H9 (cell line): ENCODE results near the gene LDLRAD4. TPM values are rescaled to one million over a fixed set of nuclear protein-coding genes. Genes with fewer than 3 reads are reported as not detected.

ENCODE experiments used
- DNase-seq: peaks from one replicate; pipeline ENCODE4 v3.0.0-alpha.2; 2017
- H2AFZ ChIP-seq: one replicate; pipeline ENCODE4 v1.6.1; 2013; ENCODE audit warnings: mild to moderate bottlenecking, low read length, control low read depth, moderate library complexity
- H2AK5ac ChIP-seq: 2 replicates; pipeline ENCODE4 v1.6.1; 2013; ENCODE audit warnings: low read length, control low read depth, mixed read lengths; ENCODE audit not compliant: insufficient read length
- H2BK120ac ChIP-seq: one replicate; pipeline ENCODE4 v1.6.1; 2013; ENCODE audit warnings: low read depth, mild to moderate bottlenecking, low read length, control low read depth, inconsistent platforms; ENCODE audit not compliant: poor library complexity, severe bottlenecking
- H2BK12ac ChIP-seq: 2 replicates; pipeline ENCODE4 v1.6.1; 2013; ENCODE audit warnings: low read length, control low read depth, mixed read lengths, low read depth; ENCODE audit not compliant: insufficient read length
- H2BK15ac ChIP-seq: 2 replicates; pipeline ENCODE4 v1.6.1; 2013; ENCODE audit warnings: low read depth, low read length, control low read depth
- H2BK20ac ChIP-seq: one replicate; pipeline ENCODE4 v1.6.1; 2013; ENCODE audit warnings: low read depth, mild to moderate bottlenecking, low read length, control low read depth, inconsistent platforms; ENCODE audit not compliant: poor library complexity, severe bottlenecking
- H2BK5ac ChIP-seq: 2 replicates; pipeline ENCODE4 v1.6.1; 2013; ENCODE audit warnings: low read length, control low read depth, mixed read lengths; ENCODE audit not compliant: insufficient read length
- H3K14ac ChIP-seq: 2 replicates; pipeline ENCODE4 v1.6.1; 2013; ENCODE audit warnings: low read length, control low read depth; ENCODE audit not compliant: insufficient read depth
- H3K18ac ChIP-seq: 2 replicates; pipeline ENCODE4 v1.6.1; 2013; ENCODE audit warnings: low read depth, mild to moderate bottlenecking, mixed read lengths, low read length, control low read depth; ENCODE audit not compliant: insufficient read length
- H3K23ac ChIP-seq: 2 replicates; pipeline ENCODE4 v1.6.1; 2013; ENCODE audit warnings: low read length, control low read depth, mixed read lengths, low read depth; ENCODE audit not compliant: insufficient read length
- H3K23me2 ChIP-seq: 2 replicates; pipeline ENCODE4 v1.6.1; 2013; ENCODE audit warnings: low read depth, mild to moderate bottlenecking, mixed read lengths, low read length, control low read depth; ENCODE audit not compliant: insufficient read length, poor library complexity, severe bottlenecking
- H3K27ac ChIP-seq: 2 replicates; pipeline ENCODE4 v1.5.1; 2013; ENCODE audit warnings: low read length, control low read depth, mixed read lengths, low read depth; ENCODE audit not compliant: insufficient read length
- H3K27me3 ChIP-seq: 2 replicates; pipeline ENCODE4 v1.6.1; 2013; ENCODE audit warnings: low read length, control low read depth, inconsistent platforms; ENCODE audit not compliant: insufficient read depth
- H3K4ac ChIP-seq: 2 replicates; pipeline ENCODE4 v1.6.1; 2013; ENCODE audit warnings: low read depth, mild to moderate bottlenecking, control low read depth, inconsistent platforms, low read length, moderate library complexity
- H3K4me1 ChIP-seq: 2 replicates; pipeline ENCODE4 v1.6.1; 2013; ENCODE audit warnings: low read length, control low read depth, inconsistent platforms; ENCODE audit not compliant: insufficient read depth
- H3K4me2 ChIP-seq: 2 replicates; pipeline ENCODE4 v1.6.1; 2013; ENCODE audit warnings: low read length, control low read depth, mixed read lengths; ENCODE audit not compliant: insufficient read length, insufficient read depth
- H3K56ac ChIP-seq: 2 replicates; pipeline ENCODE4 v1.6.1; 2013; ENCODE audit warnings: low read depth, mild to moderate bottlenecking, mixed read lengths, low read length, control low read depth; ENCODE audit not compliant: insufficient read length
- H3K79me1 ChIP-seq: 2 replicates; pipeline ENCODE4 v1.6.1; 2013; ENCODE audit warnings: low read depth, mild to moderate bottlenecking, moderate library complexity, low read length, control low read depth, inconsistent platforms; ENCODE audit not compliant: insufficient read depth, poor library complexity, severe bottlenecking
- H3K79me2 ChIP-seq: 2 replicates; pipeline ENCODE4 v1.6.1; 2013; ENCODE audit warnings: low read length, control low read depth, inconsistent platforms; ENCODE audit not compliant: insufficient read depth
- H3K9ac ChIP-seq: 2 replicates; pipeline ENCODE4 v1.6.1; 2013; ENCODE audit warnings: low read length, control low read depth, mixed read lengths; ENCODE audit not compliant: insufficient read length; ENCODE audit errors: extremely low read depth
- H3K9me3 ChIP-seq: one replicate; pipeline ENCODE4 v1.6.1; 2013; ENCODE audit warnings: low read depth, low read length, inconsistent platforms; ENCODE audit not compliant: control insufficient read depth
- H3T11ph ChIP-seq: one replicate; pipeline ENCODE4 v1.6.1; 2013; ENCODE audit warnings: mild to moderate bottlenecking, low read length, control low read depth, inconsistent platforms
- H4K20me1 ChIP-seq: one replicate; pipeline ENCODE4 v1.6.1; 2013; ENCODE audit not compliant: control insufficient read depth, insufficient read length, insufficient read depth
- H4K5ac ChIP-seq: 2 replicates; pipeline ENCODE4 v1.6.1; 2013; ENCODE audit warnings: low read depth, mild to moderate bottlenecking, mixed read lengths, low read length, control low read depth; ENCODE audit not compliant: insufficient read length
- H4K8ac ChIP-seq: replicated peaks from 2 replicates; pipeline ENCODE4 v1.6.1; 2013; ENCODE audit warnings: low read length, control low read depth, mixed read lengths, low read depth; ENCODE audit not compliant: insufficient read length
- H4K91ac ChIP-seq: 2 replicates; pipeline ENCODE4 v1.6.1; 2013; ENCODE audit warnings: low read depth, mild to moderate bottlenecking, moderate library complexity, mixed read lengths, low read length, control low read depth; ENCODE audit not compliant: insufficient read length
- H3K27ac Mint-ChIP-seq, 3 experiments: 2 replicates in 2 of 3; 3 replicates in 1 of 3; pipeline ENCODE4 v1.8.0; 2020 to 2021; ENCODE audit warnings: mixed read lengths in 3 of 3, mild to moderate bottlenecking in 1 of 3, moderate library complexity in 1 of 3
- H3K27me3 Mint-ChIP-seq: 2 replicates; pipeline ENCODE4 v1.8.0; 2021; ENCODE audit warnings: low read depth, mild to moderate bottlenecking, moderate library complexity, mixed read lengths
- H3K36me3 Mint-ChIP-seq, 3 experiments: 2 replicates in 2 of 3; 3 replicates in 1 of 3; pipeline ENCODE4 v1.8.0; 2020 to 2021; ENCODE audit warnings: low read depth in 3 of 3, mixed read lengths in 3 of 3; ENCODE audit not compliant: insufficient read depth in 1 of 3
- H3K4me1 Mint-ChIP-seq, 2 experiments: 2 replicates each; pipeline ENCODE4 v1.8.0; 2020; ENCODE audit warnings: mixed read lengths in 2 of 2
- H3K4me3 Mint-ChIP-seq, 2 experiments: 2 replicates in 1 of 2; 3 replicates in 1 of 2; pipeline ENCODE4 v1.8.0; 2020 to 2021; ENCODE audit warnings: mild to moderate bottlenecking in 2 of 2, mixed read lengths in 2 of 2, moderate library complexity in 1 of 2
- H3K9me3 Mint-ChIP-seq, 2 experiments: 2 replicates in 1 of 2; 3 replicates in 1 of 2; pipeline ENCODE4 v1.8.0; 2020; ENCODE audit warnings: mild to moderate bottlenecking in 2 of 2, mixed read lengths in 2 of 2, moderate library complexity in 1 of 2
- WGBS: extraction: QIAGEN DNeasy Blood & Tissue Kit; methylation state at CpG from one replicate; pipeline ENCODE4 v1.1.7; 2013; ENCODE audit warnings: missing lambda C conversion rate, low lambda C conversion rate, mixed read lengths; ENCODE audit not compliant: insufficient read length; ENCODE audit errors: extremely low coverage; 5-methylcytosine and 5-hydroxymethylcytosine counted together
- total RNA-seq: library from RNA; stranded (reverse); gene quantifications from 2 replicates; pipeline ENCODE4 v1.2.1, GENCODE V29; 2021
- TF ChIP-seq, protein P1 (sequence below): fragments of 200-600 bp; sonication (generic); conservative IDR thresholded peaks from 3 replicates; pipeline ENCODE4 v1.8.0; 2021; ENCODE audit warnings: antibody characterized with exemption, mild to moderate bottlenecking

The LDLRAD4 gene
- total RNA-seq, 1 experiment from 2014 or later = 3.9 TPM

DNA sequence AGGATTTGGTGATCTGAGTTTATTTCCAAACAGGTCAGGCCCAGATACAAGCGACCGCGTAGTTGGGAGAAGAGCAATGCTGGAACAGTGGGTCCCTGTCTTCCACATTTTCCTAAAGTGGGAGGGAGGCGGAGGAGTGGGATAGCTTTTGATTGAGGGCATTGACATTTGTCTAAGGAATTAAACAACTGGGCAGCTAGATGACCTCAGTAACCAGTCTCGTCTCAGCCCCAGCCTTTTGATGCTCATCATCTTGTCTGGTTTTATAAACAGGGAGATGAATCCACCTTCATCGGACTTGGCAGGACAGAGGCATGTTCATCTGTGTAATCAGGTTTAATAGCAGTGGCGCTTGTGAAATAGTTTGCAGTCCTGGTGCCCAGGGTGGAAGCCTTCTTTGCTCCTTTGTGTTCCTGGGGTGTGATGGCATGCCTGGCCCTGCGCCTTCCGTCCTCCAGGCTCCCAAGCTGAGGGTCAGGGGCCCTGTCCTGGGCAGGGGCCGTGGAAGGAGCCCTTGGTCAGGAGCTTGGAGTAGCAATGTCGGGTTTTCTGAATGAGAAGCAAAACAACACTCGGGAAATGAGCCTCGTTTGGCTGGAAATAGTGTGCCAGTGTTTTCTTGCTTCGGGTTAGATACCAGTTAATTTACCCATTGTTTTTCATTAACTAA, 314.0 kb downstream of the LDLRAD4 start:
- Histone ChIP-seq H3K23ac (no peak overlapping the region), H3K79me1 (no peaks in the 10 kb centered on the region), H3K27me3 (no peaks in the 10 kb centered on the region), H4K91ac (no peak overlapping the region), H3K79me2 (no peaks in the 10 kb centered on the region), H3K9me3 (no peaks in the 10 kb centered on the region), H2BK20ac (no peak overlapping the region), H2AFZ (no peak overlapping the region), H3K4me2 (no peak overlapping the region), H3K27ac (no peak overlapping the region), H3K4me1 (no peaks in the 10 kb centered on the region), H2BK15ac (no peak overlapping the region), H3T11ph (no peak overlapping the region), H3K23me2 (no peaks in the 10 kb centered on the region), H3K9ac (no peak overlapping the region), H3K14ac (no peak overlapping the region), H2AK5ac (no peak overlapping the region), H4K8ac (no peak overlapping the region), H2BK120ac (no peak overlapping the region), H2BK12ac (no peak overlapping the region), H3K18ac (no peak overlapping the region), H4K20me1 (no peaks in the 10 kb centered on the region), H3K56ac (no peak overlapping the region), H4K5ac (no peak overlapping the region), H2BK5ac (no peak overlapping the region), H3K4ac (no peak overlapping the region)
- Mint-ChIP-seq H3K4me3 (no peak overlapping the region), H3K9me3 (no peaks in the 10 kb centered on the region), H3K27me3 (no peaks in the 10 kb centered on the region), H3K27ac (no peak overlapping the region), H3K36me3 (no peaks in the 10 kb centered on the region), H3K4me1 (peaks cover 2 to 8% of the 10 kb centered on the region in 2 experiments; a peak in 2 of 4 replicates)
- TF ChIP-seq, protein P1, sequence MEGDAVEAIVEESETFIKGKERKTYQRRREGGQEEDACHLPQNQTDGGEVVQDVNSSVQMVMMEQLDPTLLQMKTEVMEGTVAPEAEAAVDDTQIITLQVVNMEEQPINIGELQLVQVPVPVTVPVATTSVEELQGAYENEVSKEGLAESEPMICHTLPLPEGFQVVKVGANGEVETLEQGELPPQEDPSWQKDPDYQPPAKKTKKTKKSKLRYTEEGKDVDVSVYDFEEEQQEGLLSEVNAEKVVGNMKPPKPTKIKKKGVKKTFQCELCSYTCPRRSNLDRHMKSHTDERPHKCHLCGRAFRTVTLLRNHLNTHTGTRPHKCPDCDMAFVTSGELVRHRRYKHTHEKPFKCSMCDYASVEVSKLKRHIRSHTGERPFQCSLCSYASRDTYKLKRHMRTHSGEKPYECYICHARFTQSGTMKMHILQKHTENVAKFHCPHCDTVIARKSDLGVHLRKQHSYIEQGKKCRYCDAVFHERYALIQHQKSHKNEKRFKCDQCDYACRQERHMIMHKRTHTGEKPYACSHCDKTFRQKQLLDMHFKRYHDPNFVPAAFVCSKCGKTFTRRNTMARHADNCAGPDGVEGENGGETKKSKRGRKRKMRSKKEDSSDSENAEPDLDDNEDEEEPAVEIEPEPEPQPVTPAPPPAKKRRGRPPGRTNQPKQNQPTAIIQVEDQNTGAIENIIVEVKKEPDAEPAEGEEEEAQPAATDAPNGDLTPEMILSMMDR = no peak
- WGBS = no CpG with 5 or more reads among the region's 14 CpGs
- DNase-seq = no peak
